Activated naive CD8-positive, alpha-beta T cell treated with anti-CD3 and anti-CD28 coated beads, Interleukin-2, amount 50 U/mL, for 16 hours (primary cell): Measurements from ENCODE around the gene FBXO42.

Source experiments
- DNase-seq: peaks from one replicate; pipeline ENCODE4 v3.0.0-alpha.2; 2020; ENCODE audit warnings: low read depth, low spot score

Gene FBXO42

GRCh38 chr1:16205891-16206546 is 146.3 kb downstream of the FBXO42 start:
- no peak for DNase-seq

- DNase-seq: no peak
Measured at GRCh38 chr1:16205334-16205671, 147.0 kb downstream of the FBXO42 start.

GRCh38 chr1:16204634-16205333 is 147.5 kb downstream of the FBXO42 start:
- DNase-seq: no peak

GRCh38 chr1:16204216-16204615 is 148.1 kb downstream of the FBXO42 start:
- no peak for DNase-seq

- DNase-seq: no peak
Measured at GRCh38 chr1:16203550-16203949, 148.7 kb downstream of the FBXO42 start.

- DNase-seq: no peak
Measured at GRCh38 chr1:16202281-16203210, 149.7 kb downstream of the FBXO42 start.

- no peak for DNase-seq
Measured at GRCh38 chr1:16199700-16200099, 152.6 kb downstream of the FBXO42 start.

GRCh38 chr1:16199157-16199501 is 153.2 kb downstream of the FBXO42 start:
- DNase-seq: no peak

GRCh38 chr1:16198444-16199156 is 153.7 kb downstream of the FBXO42 start:
- DNase-seq: no peak

GRCh38 chr1:16196874-16197273 is 155.4 kb downstream of the FBXO42 start:
- no peak for DNase-seq
